Globus pallidus (tissue), 1 donor: ENCODE data around the gene CNNM2.
"Not testable (repeated sequence)": the region's sequence is repeated elsewhere in the genome, so short reads cannot be mapped to it uniquely, and the experiment has no call there.

Source experiments
- DNase-seq: peaks from one replicate; pipeline ENCODE4 v3.0.0-alpha.2; 2015; ENCODE audit warnings: low spot score

The CNNM2 gene

DNA sequence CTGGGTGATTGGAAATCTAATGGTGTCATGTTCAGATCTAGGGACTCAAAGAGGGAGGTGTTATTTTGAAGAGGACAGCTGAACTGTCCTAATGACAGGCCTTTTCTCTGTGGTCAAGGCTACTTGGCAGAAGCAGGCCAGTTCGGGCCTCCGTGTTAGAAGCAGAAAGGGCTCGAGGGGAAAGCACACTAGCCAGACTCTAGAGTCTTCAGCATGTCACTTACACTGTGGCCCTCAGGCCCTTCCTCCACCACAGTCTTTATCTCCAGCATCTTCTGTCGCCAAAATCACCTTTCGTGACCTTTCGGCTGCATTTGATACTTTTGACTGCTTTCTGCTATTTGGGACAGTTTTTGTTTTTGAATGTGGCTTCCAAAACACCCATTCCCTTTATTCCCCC lies 123.3 kb downstream of the CNNM2 start:
- DNase-seq: no peak

GRCh38 chr10:103042129-103042528 lies 124.0 kb downstream of the CNNM2 start:
- DNase-seq: no peak

DNA sequence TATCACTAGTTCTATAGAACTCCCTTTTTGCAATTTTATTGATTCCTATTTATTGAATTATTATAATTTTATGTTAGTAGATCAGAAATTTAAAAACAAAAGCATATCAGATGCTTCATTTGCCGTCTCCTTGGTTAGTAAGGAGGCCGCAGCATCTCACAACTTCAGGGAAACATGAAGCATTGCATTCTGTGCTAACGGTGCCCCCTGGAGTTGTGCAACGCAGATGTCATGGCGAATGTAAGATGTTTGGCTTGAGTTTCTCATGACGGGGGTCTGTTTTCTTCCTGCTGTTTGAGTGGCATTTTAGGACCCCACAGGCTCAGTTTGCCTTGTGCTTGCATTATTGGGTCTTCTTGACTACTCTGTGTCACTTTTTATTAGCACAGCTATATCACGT lies 124.8 kb downstream of the CNNM2 start:
- DNase-seq: no peak

GRCh38 chr10:103044942-103045489 lies 126.9 kb downstream of the CNNM2 start:
- DNase-seq: no peak

- DNase-seq: no peak
These were observed 127.9 kb downstream of the CNNM2 start for GRCh38 chr10:103045961-103046360.

DNA sequence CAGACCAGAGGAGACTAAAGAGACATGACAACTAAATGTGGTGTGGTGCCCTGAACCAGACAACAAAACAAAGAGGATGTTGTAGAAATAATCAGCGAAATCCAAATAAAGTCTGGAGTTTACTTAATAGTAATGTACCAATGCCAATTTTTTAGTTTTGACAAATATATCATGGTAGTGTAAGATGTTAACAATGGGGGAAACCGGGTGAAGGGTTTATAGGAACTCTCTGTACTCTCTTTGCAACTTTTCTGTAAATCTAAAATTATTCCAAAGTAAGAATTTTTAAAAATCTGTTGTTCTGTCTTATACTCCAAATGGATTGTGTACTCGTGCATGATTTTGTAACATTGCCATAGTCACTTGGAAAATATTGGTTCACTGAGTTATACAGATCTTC lies 129.3 kb downstream of the CNNM2 start:
- DNase-seq: no peak

GRCh38 chr10:103049237-103049636 lies 131.1 kb downstream of the CNNM2 start:
- DNase-seq: no peak

DNA sequence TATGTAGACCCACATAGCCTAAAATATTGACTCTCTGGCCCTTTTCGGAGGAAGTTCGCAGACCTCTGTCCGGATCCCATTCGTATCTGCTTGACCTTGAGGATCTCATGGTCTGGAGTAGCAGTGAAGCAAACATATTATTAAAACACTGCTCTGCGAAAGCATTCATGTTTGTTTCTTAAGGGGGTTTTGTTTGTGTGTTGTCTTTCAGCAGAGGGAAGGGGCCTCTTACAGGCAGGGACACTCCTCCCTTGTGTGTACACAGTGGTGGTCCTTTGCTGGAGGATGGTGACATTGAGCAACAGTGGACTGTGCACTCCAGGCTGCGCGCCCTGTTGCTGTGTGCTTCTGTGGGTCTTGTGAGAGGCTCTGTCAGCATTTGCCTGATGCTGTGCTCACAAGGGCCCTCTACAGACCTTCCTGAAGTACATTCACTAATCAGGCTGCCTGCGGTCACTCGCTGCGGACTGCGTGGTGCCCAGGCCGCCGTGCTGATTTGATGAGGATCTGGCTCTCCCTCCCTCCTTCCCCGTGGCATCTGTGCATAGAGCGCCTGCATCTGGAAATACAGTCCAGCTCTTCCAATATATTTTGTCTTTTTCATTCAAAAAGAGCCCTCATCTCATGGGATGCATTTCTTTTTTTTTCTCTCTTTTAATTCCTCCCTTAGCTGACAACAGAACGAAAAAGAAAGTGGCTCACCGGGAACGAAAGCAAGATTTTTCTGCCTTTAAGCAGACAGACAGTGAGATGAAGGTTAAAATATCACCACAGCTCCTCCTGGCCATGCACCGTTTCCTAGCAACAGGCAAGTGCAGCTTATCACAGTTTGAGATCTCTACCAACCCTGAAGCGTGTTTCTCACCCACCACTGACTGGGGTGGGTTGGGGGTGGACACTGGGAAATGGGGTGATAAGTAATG lies 135.8 kb downstream of the CNNM2 start:
- DNase-seq: peak; percentile 60

DNA sequence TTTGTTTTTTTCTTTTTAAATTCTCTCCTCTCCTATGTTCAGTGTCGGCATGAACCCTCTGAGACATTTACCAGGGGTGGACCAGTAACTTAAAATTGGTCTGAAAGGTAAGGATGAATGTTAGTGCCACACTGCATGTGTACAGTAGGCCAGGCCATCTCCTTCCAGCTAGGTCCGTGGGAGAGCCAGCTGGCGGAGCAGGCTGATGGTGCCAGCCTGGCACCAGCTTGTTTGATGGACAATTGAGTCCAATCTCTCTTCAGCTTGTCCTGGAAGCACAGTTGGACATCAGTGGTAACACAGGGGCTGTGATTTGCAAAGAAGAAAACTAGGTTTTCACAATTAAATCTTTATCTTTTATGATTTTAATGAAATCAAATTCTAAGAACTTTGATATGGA lies 136.5 kb downstream of the CNNM2 start:
- peak; percentile 60 for DNase-seq

GRCh38 chr10:103055105-103055504 lies 137.0 kb downstream of the CNNM2 start:
- DNase-seq: no peak

GRCh38 chr10:103058034-103058433 lies 139.9 kb downstream of the CNNM2 start:
- no peak for DNase-seq

DNA sequence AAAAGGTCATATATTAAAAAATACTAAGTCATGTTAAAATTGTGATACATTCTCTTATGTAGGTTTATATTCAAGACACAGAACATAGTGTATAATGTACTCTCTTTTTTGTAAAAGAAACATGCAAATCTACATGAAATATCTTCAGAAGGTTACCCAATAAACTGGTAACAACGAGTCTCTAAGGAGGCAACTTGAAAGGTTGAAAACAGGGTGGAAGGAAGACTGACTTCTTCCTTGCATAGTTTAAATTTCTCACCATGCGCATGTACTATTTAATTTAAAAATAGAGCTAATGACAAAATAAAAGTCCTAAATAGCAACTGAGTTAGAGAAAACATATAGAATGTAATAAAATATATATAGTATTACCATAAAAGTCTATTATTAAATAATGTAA lies 142.5 kb downstream of the CNNM2 start:
- DNase-seq: no peak

DNA sequence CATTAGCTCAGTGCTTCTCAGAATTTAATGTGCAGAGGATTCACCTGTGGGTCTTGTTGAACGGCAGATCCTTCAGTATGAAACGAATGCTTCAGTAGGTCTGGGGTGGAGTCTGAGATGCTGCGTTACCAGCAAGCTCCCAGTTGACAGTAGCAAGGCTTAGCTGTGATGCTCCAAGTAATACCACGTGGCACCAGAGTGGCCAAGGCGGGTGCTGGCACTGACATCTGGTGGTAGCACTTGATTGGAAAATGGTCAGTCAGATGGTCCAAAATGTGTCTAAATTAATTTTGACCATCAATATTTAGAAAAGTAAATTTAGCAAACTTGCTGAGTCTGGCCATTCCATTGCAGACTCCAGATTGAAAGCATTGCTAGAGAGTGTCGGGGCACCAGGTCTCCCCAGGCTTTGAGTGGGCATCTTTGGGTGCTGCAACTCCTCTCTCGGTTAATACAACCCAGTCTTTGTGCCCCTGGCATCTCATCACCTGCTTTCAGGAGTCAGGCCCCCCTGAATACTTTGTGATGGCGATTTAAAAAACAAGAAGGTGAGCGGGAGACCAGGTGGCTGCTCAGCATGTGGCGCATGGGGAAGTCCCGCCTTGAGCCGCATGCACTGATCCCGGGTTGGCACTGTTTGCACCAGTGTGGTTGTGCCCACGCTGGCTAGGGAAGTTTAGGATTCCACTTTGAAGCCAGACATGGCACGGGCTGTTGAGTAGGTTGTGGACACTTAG lies 144.9 kb downstream of the CNNM2 start:
- peak; percentile 77 for DNase-seq

- no peak for DNase-seq
These were observed 146.9 kb downstream of the CNNM2 start for GRCh38 chr10:103064956-103065355.

GRCh38 chr10:103066141-103067098 lies 148.3 kb downstream of the CNNM2 start:
- DNase-seq: no peak

DNA sequence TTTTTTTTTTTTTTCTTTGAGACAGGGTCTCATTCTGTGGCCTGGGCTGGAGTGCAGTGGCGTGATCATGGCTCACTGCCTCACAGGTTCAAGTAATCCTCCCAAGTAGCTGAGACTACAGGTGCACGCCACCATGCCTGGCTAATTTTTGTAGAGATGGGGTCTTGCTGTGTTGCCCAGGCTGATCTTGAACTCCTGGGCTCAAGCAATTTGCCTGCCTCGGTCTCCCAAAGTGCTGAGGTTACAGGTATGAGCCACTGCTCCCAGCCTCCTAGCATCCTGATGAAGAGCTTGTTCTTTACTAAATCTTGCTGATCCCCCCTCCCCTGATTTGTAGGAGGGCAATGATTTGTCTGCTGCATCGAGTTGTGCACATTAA lies 149.0 kb downstream of the CNNM2 start:
- DNase-seq: not testable (repeated sequence)

DNA sequence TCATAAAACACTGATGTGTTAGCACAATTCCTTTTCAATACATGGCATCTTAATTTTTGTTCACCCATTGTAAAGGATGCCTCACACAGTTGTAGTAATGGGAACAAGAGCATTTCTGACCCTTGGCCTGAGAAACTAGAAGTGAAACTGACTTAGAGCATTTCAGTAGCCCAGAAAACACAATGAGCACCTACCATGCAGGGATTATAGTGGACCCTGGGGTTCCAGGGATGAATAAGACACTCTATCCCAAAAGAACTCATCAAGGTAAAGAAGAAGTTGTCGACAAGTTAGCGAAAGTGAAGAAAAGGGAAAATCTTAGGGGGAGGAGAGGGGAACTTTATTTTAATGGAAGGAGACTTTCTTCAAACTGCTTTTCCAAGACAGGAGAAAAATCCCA lies 149.4 kb downstream of the CNNM2 start:
- no peak for DNase-seq

DNA sequence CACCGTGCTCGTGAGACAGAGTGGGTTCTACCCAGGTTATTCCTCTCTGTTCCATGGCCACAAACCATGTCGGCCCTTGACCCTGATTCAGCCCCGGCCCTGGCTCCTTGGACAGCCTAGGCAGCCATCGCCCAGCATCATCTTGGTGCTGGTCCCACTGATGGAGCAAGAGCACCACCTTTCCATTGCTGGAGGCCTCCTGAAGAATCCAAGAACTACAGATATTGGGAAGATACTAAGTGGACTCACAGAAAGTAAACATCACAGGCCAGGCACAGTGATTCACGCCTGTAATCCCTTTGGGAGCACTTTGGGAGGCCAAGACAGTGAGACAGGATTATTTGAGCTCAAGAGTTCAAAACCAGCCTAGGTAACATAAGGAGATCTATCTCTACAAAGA lies 149.9 kb downstream of the CNNM2 start:
- DNase-seq: no peak

GRCh38 chr10:103069453-103070331 lies 151.6 kb downstream of the CNNM2 start:
- no peak for DNase-seq

DNA sequence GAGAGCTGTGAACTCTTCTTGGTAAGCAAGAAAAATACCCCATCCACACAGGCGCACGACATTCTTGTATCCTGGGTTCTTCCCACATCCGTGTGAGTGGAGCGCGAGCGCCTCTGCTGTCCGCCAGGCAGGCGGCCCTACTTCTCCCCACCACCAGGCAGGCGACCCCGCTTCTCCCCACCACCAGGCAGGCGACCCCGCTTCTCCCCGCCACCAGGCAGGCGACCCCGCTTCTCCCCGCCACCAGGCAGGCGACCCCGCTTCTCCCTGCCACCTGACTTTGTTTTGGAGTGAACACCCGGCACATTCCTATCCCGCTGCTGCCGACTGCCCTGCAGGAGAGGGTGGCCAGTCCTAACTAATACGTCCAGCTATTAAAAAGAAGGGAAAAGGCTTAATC lies 154.2 kb downstream of the CNNM2 start:
- no peak for DNase-seq

GRCh38 chr10:103072891-103073290 lies 154.8 kb downstream of the CNNM2 start:
- no peak for DNase-seq
